ENCODE results near the gene NDST3.

The NDST3 gene

DNA sequence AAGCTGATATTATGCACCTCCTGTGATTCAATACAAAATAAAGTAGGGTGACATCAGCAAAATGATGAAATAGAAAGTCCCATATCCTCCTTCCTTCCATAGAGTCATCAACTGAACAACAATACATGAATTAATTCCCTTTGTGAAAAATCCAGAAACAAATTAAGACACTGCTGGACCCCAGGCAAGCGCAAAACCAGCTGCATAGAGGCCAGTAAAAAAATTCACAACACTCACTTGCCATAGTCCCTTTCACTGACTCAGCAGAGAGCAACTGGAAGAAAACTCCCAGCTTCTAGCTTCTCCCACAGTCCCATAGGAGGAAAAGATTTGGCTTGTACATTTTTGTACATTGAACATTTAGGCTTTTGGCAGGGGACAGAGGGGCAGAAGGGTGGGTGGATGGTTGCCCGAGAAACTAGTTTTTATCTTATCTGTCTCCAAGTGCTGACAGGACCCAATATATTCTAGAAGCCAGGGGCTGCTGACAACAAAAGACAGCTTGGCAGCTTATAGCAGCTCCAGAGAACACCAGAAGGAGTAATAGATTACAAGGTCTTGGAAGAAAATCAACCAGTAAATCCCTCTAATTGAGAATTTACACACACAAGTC lies 124.6 kb downstream of the NDST3 start:
- in situ Hi-C loops (cut with HindIII; ENCODE audit: low pct_unique_long_range_greater_than_20kb, low sequenced_read_pairs), result no loop called here
- no peak for DNase-seq (ENCODE audit: low read depth in 1 of 2, low spot score in 1 of 2)

GRCh38 chr4:118167306-118167705 lies 133.0 kb downstream of the NDST3 start:
- no peak for TF ChIP-seq JUND (IDR thresholded peaks at IDR 0.05; ENCODE audit: low read depth)
- in situ Hi-C loops (cut with HindIII; ENCODE audit: low pct_unique_long_range_greater_than_20kb, low sequenced_read_pairs), result no loop called here
- DNase-seq (ENCODE audit: low read depth in 1 of 2, low spot score in 1 of 2), result no peak

More for the DNA sequence above, 124.6 kb downstream of the NDST3 start:
- TF ChIP-seq JUND (IDR thresholded peaks at IDR 0.05; ENCODE audit: low read depth), result no peak

DNA sequence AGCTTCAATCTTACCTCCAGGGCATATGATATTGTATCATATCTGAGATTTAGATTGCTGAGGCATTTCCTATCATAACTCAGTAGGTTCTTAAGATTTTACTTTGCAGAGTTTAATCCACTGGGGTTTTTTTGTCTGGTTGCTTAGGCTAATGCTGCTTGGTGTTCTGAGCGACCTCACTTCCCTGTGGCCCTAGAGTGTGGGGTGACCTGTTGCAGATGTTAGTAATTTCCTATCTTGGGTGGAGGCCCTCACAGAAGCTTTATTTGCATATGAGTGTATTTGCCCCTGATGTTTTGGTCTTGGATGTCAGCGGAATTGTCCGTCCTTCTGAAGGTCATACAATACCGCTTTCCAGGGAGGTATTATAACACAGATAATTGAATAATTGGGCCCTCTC lies 137.1 kb downstream of the NDST3 start:
- TF ChIP-seq JUND (IDR thresholded peaks at IDR 0.05; ENCODE audit: low read depth), result no peak
- in situ Hi-C loops (cut with HindIII; ENCODE audit: low pct_unique_long_range_greater_than_20kb, low sequenced_read_pairs), result no loop called here
- DNase-seq (ENCODE audit: low read depth in 1 of 2, low spot score in 1 of 2), result no peak

GRCh38 chr4:118173126-118173525 lies 138.8 kb downstream of the NDST3 start:
- no peak for DNase-seq (ENCODE audit: low read depth in 1 of 2, low spot score in 1 of 2)
- in situ Hi-C loops (cut with HindIII; ENCODE audit: low pct_unique_long_range_greater_than_20kb, low sequenced_read_pairs), result no loop called here
- no peak for TF ChIP-seq JUND (IDR thresholded peaks at IDR 0.05; ENCODE audit: low read depth)

DNA sequence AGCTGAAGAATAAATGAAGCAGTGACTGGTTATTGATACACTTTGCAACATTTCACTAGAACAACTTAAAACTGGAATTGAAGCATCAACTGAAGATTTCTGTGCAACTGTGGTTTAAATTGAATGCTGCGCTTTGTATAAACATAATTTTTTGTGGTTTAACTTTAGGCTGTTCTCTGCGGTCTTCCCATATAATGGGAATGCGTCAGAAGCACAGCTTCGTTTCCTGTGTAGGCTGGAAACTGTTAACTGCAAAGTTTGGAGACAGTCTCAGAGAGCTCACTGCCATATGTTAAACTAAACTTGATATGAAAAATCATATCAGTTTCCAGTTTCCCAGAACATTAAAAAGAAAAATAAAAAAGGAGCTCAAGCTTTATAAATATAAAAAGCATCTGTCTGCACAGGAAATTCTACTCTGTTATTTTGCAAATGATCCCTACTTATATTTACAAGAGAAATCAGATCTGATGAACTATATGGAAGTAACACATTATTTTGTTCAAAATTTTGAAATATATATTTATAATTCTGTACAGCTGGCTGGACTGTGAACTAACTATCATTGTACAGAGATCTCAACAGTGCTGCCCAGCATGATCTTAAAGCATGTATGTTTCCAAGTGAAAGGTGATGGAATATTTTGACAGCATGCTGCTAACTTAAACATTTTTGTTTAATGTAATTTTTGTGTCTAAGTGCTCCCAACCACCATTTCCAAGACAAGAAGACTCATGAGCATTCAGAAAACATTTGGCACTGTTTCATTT lies 139.9 kb downstream of the NDST3 start:
- in situ Hi-C loops (cut with HindIII; ENCODE audit: low pct_unique_long_range_greater_than_20kb, low sequenced_read_pairs), result no loop called here
- no peak for TF ChIP-seq JUND (IDR thresholded peaks at IDR 0.05; ENCODE audit: low read depth)
- no peak for DNase-seq (ENCODE audit: low read depth in 1 of 2, low spot score in 1 of 2)

DNA sequence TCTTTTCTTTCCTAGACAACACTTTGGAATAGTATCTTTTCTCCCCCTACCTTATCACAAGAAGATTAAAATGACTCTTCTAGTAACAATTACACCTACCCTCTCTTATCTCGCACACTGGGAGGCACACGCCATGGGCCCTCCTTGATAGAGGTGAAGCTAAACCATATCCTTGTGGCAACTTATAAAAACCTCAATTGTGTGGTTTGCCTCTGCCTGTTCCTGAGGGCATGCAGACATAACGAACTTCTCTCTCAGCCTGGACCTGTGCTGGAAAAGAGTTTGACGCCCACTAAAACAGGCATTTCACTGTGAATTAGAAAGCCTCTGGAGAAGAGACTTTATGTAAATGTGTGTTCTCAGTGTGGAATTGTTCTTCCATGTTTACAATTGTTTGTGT lies 141.2 kb downstream of the NDST3 start:
- DNase-seq (ENCODE audit: low read depth in 1 of 2, low spot score in 1 of 2), result no peak
- no peak for TF ChIP-seq JUND (IDR thresholded peaks at IDR 0.05; ENCODE audit: low read depth)
- in situ Hi-C loops (cut with HindIII; ENCODE audit: low pct_unique_long_range_greater_than_20kb, low sequenced_read_pairs), result no loop called here

GRCh38 chr4:118177126-118177525 lies 142.8 kb downstream of the NDST3 start:
- TF ChIP-seq JUND (IDR thresholded peaks at IDR 0.05; ENCODE audit: low read depth), result no peak
- no peak for DNase-seq (ENCODE audit: low read depth in 1 of 2, low spot score in 1 of 2)
- in situ Hi-C loops (cut with HindIII; ENCODE audit: low pct_unique_long_range_greater_than_20kb, low sequenced_read_pairs), result no loop called here

DNA sequence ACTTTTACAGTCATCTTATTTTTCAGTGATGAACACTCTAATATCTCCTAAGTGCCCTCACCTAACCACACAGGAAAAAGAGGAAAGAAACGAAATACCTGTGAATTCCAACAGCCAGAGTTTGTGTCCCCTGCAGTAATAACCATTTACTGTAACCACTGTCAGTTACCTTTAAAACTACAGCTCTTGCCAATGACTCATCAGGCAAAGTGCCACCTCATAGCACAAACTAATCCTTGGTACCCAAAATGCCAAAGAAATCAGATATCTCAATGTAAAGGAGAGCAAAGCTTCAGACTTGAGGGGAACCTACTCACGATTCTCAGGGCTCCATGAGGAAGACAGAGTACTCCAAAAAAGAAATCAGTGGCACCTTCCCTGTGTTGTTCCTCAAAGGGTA lies 146.5 kb downstream of the NDST3 start:
- no peak for TF ChIP-seq JUND (IDR thresholded peaks at IDR 0.05; ENCODE audit: low read depth)
- in situ Hi-C loops (cut with HindIII; ENCODE audit: low pct_unique_long_range_greater_than_20kb, low sequenced_read_pairs), result no loop called here
- no peak for DNase-seq (ENCODE audit: low read depth in 1 of 2, low spot score in 1 of 2)

DNA sequence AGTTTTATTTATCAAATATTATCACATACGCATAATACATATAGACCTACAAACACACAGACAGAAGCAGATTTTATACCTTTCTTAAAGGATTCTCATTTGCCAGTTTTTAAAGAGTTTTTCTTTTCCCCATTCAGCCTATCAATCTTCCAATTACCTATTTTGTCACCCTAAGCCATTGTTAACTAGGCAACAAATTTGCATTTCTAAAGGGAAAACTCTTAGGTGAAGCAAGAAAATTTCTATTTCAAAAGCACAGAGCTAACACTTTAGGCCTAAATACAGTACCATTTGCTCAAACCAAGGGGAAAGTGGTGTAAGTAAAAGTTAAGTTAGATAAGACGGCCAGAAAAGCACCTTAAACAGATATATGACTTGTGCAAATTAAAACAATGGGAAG lies 156.6 kb downstream of the NDST3 start:
- in situ Hi-C loops (cut with HindIII; ENCODE audit: low pct_unique_long_range_greater_than_20kb, low sequenced_read_pairs), result no loop called here
- TF ChIP-seq JUND (IDR thresholded peaks at IDR 0.05; ENCODE audit: low read depth), result no peak
- DNase-seq (ENCODE audit: low read depth in 1 of 2, low spot score in 1 of 2), result no peak

- in situ Hi-C loops (cut with HindIII; ENCODE audit: low pct_unique_long_range_greater_than_20kb, low sequenced_read_pairs), result no loop called here
- DNase-seq (ENCODE audit: low read depth in 1 of 2, low spot score in 1 of 2), result no peak
- TF ChIP-seq JUND (IDR thresholded peaks at IDR 0.05; ENCODE audit: low read depth), result no peak
These were observed 159.1 kb downstream of the NDST3 start for GRCh38 chr4:118193421-118193820.

DNA sequence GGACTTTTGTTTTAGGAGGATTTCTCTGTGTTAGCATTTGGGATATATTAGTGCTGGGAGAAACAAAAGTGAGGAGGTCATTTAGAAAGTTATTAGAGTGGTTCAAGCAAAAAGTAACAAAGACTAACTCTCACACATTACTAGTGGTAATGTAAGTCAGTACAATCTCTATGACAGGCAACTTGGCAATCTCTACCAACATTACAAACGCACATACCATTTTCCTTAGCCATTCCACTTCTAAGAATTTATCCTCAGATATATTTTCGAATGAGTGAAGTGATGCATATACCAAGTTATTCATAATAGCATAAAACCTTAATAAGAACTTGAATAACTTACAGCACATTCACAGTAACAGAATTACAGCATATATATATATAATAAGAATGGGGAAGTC lies 172.3 kb downstream of the NDST3 start:
- TF ChIP-seq JUND (IDR thresholded peaks at IDR 0.05; ENCODE audit: low read depth), result no peak
- in situ Hi-C loops (cut with HindIII; ENCODE audit: low pct_unique_long_range_greater_than_20kb, low sequenced_read_pairs), result no loop called here
- no peak for DNase-seq (ENCODE audit: low read depth in 1 of 2, low spot score in 1 of 2)

GRCh38 chr4:118213101-118213500 lies 178.8 kb downstream of the NDST3 start:
- no peak for DNase-seq (ENCODE audit: low read depth in 1 of 2, low spot score in 1 of 2)
- in situ Hi-C loops (cut with HindIII; ENCODE audit: low pct_unique_long_range_greater_than_20kb, low sequenced_read_pairs), result no loop called here
- no peak for TF ChIP-seq JUND (IDR thresholded peaks at IDR 0.05; ENCODE audit: low read depth)

- in situ Hi-C loops (cut with HindIII; ENCODE audit: low pct_unique_long_range_greater_than_20kb, low sequenced_read_pairs), result no loop called here
- no peak for TF ChIP-seq JUND (IDR thresholded peaks at IDR 0.05; ENCODE audit: low read depth)
- DNase-seq (ENCODE audit: low read depth in 1 of 2, low spot score in 1 of 2), result no peak
These were observed 181.5 kb downstream of the NDST3 start for GRCh38 chr4:118215826-118216225.

Data from T47D (cell line).